ENCODE results near the gene QSOX2. TPM values are rescaled to one million over a fixed set of nuclear protein-coding genes. Genes with fewer than 3 reads are reported as not detected.

Gene QSOX2
- total RNA-seq, 1 donor from 2014 or later: 23.6 TPM

DNA sequence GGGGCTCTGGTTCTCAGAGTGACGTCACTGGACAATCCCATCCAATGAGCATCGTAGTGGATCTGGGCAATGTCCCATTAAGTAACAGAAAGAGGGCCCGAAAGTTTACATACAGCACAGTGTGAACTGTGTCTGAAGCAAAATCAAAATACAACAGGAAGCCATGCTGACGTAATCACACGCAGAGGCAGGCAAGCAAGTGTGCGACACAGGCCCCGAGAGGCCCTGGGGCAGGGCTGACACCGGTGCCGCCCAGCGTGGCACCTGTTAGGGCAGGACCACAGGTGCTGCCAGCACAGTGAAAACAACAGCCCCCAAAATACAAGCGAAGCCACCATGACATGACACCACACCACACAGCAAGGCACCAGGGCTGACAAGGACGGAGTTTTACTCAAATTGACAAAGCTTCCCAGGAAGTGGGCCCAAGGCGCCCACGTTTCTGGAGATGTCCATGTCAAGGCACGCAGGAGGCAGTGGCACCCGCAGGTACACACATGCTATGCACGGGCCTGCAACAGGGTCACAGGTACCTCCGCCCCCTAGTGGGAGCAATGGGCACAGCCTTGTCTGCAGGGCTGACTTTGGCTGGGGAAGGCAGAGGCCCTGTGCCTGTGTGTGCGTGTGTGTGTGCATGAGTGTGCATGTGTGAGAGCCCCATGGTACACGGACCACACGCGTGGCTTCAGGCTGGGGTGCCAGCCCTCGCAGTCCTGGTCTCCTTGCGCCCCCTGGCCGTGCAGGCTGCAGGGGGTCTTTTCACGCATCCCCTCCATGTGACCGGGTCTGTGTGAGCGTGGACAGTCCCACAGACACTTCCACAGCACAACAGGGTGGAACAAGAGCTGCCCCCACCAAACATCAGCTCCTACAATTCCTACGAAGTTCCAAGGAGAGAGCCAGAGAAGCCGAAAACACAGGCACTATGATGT, 19.6 kb downstream of the QSOX2 start:
- no peaks in the 10 kb centered on the region for H3K27me3 Mint-ChIP-seq
- DNase-seq (ENCODE audit: extremely low spot score, unreplicated experiment): no peak
- no peak overlapping the region for H3K27ac Mint-ChIP-seq
- H3K9me3 Mint-ChIP-seq: no peaks in the 10 kb centered on the region
- peaks cover 4% of the 10 kb centered on the region for H3K36me3 Mint-ChIP-seq
- peaks cover 25% of the 10 kb centered on the region for H3K4me1 Mint-ChIP-seq (ENCODE audit: unreplicated experiment)
- TF ChIP-seq, protein P1, sequence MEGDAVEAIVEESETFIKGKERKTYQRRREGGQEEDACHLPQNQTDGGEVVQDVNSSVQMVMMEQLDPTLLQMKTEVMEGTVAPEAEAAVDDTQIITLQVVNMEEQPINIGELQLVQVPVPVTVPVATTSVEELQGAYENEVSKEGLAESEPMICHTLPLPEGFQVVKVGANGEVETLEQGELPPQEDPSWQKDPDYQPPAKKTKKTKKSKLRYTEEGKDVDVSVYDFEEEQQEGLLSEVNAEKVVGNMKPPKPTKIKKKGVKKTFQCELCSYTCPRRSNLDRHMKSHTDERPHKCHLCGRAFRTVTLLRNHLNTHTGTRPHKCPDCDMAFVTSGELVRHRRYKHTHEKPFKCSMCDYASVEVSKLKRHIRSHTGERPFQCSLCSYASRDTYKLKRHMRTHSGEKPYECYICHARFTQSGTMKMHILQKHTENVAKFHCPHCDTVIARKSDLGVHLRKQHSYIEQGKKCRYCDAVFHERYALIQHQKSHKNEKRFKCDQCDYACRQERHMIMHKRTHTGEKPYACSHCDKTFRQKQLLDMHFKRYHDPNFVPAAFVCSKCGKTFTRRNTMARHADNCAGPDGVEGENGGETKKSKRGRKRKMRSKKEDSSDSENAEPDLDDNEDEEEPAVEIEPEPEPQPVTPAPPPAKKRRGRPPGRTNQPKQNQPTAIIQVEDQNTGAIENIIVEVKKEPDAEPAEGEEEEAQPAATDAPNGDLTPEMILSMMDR (conservative IDR thresholded peaks at IDR 0.05): peak; percentile 88
- H3K4me3 Mint-ChIP-seq: no peak overlapping the region

DNA sequence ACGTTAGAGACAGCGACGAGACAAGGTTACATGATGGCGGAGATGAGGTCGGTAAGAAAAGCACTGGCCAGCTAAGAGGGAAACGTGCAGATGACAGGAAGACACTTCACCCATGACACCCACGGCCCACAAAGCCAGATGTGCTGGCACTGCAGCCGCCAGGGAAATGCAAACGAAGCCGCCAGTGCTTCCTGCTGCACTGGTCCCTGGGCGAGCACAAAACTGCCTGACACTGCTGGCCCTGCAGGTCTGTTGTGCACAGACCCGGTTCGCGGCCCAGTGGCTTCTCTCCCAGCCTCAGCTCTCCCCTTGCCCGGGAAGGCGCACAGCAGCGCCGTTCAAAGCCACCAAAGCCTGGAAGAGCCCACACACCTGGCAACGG, 20.3 kb downstream of the QSOX2 start:
- TF ChIP-seq, protein P1 (conservative IDR thresholded peaks at IDR 0.05): no peak
- Mint-ChIP-seq H3K36me3 (peaks cover 4% of the 10 kb centered on the region), H3K9me3 (no peaks in the 10 kb centered on the region), H3K4me3 (no peak overlapping the region), H3K4me1 (ENCODE audit: unreplicated experiment) (peaks cover 25% of the 10 kb centered on the region), H3K27me3 (no peaks in the 10 kb centered on the region), H3K27ac (no peak overlapping the region)
- DNase-seq (ENCODE audit: extremely low spot score, unreplicated experiment): no peak

DNA sequence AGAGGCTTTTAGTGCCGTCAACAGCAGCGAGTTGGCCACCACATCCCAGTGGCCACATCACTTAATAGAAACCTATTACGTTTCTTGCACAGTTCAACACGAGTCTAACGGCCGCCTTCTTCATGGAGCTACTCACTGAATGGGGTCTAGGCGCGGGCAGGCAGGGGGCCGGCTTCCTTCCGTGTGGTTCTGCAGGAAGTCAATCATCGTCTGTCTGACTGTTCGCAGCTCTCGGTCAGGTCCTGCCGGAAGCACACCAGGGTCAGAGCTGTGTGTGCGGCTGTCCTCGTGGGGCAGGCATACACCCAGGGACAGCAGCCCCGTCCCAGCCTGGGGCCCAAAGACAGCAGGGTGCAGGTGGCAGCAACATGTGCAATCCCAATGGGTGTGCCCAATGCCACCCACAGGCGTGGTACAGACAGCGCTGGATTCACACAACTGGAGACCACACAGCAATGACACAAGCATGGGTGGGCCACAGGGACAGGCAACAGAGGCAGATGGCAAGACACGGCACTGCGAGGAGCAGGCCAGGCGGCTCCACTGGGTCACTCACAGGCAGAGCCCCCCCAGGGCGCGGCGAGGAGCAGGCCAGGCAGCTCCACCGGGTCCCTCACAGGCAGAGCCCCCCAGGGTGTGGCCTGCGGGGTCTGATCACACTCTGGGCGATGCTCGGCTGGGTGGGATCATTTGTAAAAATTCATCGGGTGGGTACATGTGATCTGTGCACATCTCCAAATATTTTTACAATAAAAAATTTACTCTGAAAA, 21.6 kb downstream of the QSOX2 start:
- Mint-ChIP-seq H3K4me1 (ENCODE audit: unreplicated experiment) (peaks cover 25% of the 10 kb centered on the region), H3K27ac (no peak overlapping the region), H3K4me3 (no peak overlapping the region), H3K27me3 (no peaks in the 10 kb centered on the region), H3K9me3 (no peaks in the 10 kb centered on the region), H3K36me3 (peaks cover 4% of the 10 kb centered on the region)
- TF ChIP-seq, protein P1 (conservative IDR thresholded peaks at IDR 0.05): no peak
- DNase-seq (ENCODE audit: extremely low spot score, unreplicated experiment): no peak

DNA sequence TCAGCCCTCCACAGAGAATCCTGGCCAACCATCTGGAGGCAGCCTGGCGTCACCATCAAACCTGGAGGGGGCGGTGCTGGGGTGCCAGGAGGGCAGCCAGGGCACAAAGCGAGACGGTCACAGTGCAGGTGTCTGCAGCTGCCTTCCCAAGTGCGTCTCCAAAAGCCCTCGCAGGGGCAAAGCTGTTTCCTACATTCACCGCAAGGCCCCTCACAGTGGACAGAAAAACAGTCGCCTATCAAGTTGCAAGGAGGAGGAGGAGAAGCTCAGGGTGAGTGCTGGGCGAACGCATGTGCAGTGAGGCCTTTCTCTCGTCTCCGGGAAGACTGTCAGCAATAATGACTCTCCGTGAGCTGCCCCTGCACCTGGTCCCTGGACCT, 22.7 kb downstream of the QSOX2 start:
- Mint-ChIP-seq H3K9me3 (no peaks in the 10 kb centered on the region), H3K4me3 (no peak overlapping the region), H3K27me3 (no peaks in the 10 kb centered on the region), H3K4me1 (ENCODE audit: unreplicated experiment) (peaks cover 15% of the 10 kb centered on the region), H3K27ac (no peak overlapping the region), H3K36me3 (peaks cover 4% of the 10 kb centered on the region)
- TF ChIP-seq, protein P1 (conservative IDR thresholded peaks at IDR 0.05): no peak
- DNase-seq (ENCODE audit: extremely low spot score, unreplicated experiment): no peak

DNA sequence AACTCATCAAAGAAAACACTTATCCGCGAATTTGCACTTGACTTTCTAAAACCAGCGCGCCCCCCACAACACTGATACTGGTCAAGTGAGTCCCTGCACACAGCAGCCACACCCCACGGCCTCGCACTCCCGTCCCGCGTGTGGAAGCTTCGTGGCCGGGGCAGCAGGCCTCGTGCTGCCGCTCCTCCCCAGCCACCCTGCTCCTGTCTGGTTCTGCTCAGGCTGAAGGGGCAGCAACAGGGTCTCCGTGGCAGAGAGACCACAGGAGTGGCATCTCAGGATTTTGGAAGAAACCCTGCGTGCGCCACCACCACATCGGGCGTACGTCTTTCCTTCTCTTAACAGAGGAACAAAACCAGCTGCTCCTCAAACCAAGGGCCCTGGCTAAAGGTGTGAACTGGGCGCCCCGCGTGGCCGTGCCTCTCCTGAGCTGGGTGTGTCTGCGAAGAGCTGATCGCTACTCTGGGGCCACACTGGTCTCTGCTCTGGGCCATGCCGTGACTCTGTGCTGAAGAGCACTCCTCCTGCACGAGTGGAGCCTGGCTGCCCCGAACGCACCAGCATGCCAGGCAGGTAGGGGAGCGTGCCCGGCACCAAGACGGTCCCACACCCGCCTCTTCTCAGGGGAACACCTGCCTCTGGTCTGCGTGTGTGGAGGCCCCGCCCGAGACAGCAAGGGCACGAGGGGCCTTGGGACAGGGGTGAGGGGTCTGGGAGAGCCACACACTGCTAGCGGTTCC, 23.3 kb downstream of the QSOX2 start:
- no peak for DNase-seq (ENCODE audit: extremely low spot score, unreplicated experiment)
- H3K9me3 Mint-ChIP-seq: no peaks in the 10 kb centered on the region
- TF ChIP-seq, protein P1 (conservative IDR thresholded peaks at IDR 0.05): no peak
- peaks cover 4% of the 10 kb centered on the region for H3K36me3 Mint-ChIP-seq
- no peak overlapping the region for H3K4me3 Mint-ChIP-seq
- H3K27ac Mint-ChIP-seq: no peak overlapping the region
- H3K4me1 Mint-ChIP-seq (ENCODE audit: unreplicated experiment): peaks cover 12% of the 10 kb centered on the region
- no peaks in the 10 kb centered on the region for H3K27me3 Mint-ChIP-seq

Data from type B pancreatic cell (in vitro differentiated cells).